Measurements from ENCODE around the gene GHRL. TPM values are rescaled to one million over a fixed set of nuclear protein-coding genes. Genes with fewer than 3 reads are reported as not detected.

The GHRL gene
- polyA plus RNA-seq, 2 of the 4 experiments (the other 2 are of a cell fraction) = not detected

GRCh38 chr3:10317961-10318350, 25.2 kb upstream of the GHRL start (continued):
- TF ChIP-seq, protein P1, sequence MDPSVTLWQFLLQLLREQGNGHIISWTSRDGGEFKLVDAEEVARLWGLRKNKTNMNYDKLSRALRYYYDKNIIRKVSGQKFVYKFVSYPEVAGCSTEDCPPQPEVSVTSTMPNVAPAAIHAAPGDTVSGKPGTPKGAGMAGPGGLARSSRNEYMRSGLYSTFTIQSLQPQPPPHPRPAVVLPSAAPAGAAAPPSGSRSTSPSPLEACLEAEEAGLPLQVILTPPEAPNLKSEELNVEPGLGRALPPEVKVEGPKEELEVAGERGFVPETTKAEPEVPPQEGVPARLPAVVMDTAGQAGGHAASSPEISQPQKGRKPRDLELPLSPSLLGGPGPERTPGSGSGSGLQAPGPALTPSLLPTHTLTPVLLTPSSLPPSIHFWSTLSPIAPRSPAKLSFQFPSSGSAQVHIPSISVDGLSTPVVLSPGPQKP (IDR thresholded peaks at IDR 0.05; ENCODE audit: low read depth, low read length) = no peak
- no peak for TF ChIP-seq ZC3H11A (IDR thresholded peaks at IDR 0.05)
- TF ChIP-seq, protein P2, sequence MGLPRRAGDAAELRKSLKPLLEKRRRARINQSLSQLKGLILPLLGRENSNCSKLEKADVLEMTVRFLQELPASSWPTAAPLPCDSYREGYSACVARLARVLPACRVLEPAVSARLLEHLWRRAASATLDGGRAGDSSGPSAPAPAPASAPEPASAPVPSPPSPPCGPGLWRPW (IDR thresholded peaks at IDR 0.05) = no peak
- no peak for TF ChIP-seq USF2 (IDR thresholded peaks at IDR 0.05)
- TF ChIP-seq PHF8 (IDR thresholded peaks at IDR 0.05; ENCODE audit: borderline replicate concordance, low read depth) = no peak

DNA sequence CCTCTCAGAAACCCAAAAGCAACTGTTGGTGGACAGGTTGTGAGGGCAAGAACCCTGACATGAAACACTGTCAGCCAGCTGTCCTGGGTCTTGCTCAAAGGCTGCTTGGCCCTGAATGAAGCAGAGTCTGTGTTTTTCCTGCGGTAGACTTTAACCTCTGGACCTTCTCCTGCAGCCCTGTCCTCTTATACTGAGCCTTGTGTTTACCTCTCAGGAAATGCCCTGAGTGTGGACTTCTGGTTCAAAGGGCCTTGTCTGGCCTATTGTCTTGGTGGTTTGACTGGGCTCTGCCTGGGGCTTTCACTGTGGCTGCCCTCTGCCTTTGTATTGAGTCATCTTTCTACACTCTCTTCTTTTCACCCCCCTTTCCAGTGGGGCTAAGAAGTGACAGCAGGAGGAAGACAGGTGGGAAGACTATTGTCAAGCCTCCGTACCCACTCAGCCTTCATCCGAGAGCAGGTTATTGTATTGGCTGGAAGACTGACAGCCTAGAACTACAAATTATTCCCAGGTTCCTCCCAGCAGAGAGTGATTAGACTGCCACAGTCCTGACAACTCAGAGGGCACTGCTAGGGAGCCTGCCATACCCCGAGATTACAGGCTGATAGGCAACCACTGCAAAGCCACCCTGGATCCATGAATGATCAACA, 24.7 kb upstream of the GHRL start:
- no peak overlapping the region for H3K27ac ChIP-seq
- POLR2A ChIA-PET = no interaction called here
- H3K4me2 ChIP-seq = no peak overlapping the region
- TF ChIP-seq, protein P1 (IDR thresholded peaks at IDR 0.05; ENCODE audit: low read depth, low read length) = no peak
- TF ChIP-seq BCL3 (IDR thresholded peaks at IDR 0.05) (no peak), ESRRA (IDR thresholded peaks at IDR 0.05; ENCODE audit: borderline replicate concordance, low read length) (no peak), MAZ (IDR thresholded peaks at IDR 0.05; ENCODE audit: borderline replicate concordance, low read depth, low read length) (no peak), RCOR1 (IDR thresholded peaks at IDR 0.05; ENCODE audit: low read depth, low read length) (no peak), TP53 (CRISPR knock-in tag; IDR thresholded peaks at IDR 0.05) (no peak), JUNB (IDR thresholded peaks at IDR 0.05) (no peak), JUN (IDR thresholded peaks at IDR 0.05) (no peak), FOXS1 (CRISPR knock-in tag; IDR thresholded peaks at IDR 0.05) (no peak), RFX5 (IDR thresholded peaks at IDR 0.05) (no peak)
- no peaks in the 10 kb centered on the region for H3K9me3 ChIP-seq
- DNase-seq (ENCODE audit: low read depth in 1 of 2, low spot score in 1 of 2) = no peak
- no peak for FAIRE-seq
- H3K4me1 ChIP-seq = peaks cover 5% of the 10 kb centered on the region; the same call in 2 of the 3 replicates
- H3K4me3 ChIP-seq = no peak overlapping the region
- WGBS (ENCODE audit: missing lambda C conversion rate) = 94% methylated on average over 4 of the region's 4 CpGs
- CTCF ChIA-PET = no interaction called here
- ATAC-seq = no peak

- ATAC-seq (no peak), FAIRE-seq (no peak), DNase-seq (ENCODE audit: low read depth in 1 of 2, low spot score in 1 of 2) (no peak)
- ChIA-PET CTCF (interaction anchor here (3.1 kb wide), 1 partner anchor 12 kb away, joined by 19 read pairs; no protein-coding TSS in a partner anchor), POLR2A (interaction anchor here (0.5 kb wide), 1 partner anchor 370 kb away, joined by 5 read pairs; no protein-coding TSS in a partner anchor)
- no peak overlapping the region for H3K27ac ChIP-seq
- H3K9me3 ChIP-seq = no peaks in the 10 kb centered on the region
- 94% methylated on average over 4 of the region's 4 CpGs for WGBS (ENCODE audit: missing lambda C conversion rate)
- H3K4me3 ChIP-seq = no peak overlapping the region
- TF ChIP-seq TP53 (CRISPR knock-in tag; IDR thresholded peaks at IDR 0.05) (no peak), NFE2L2 (conservative IDR thresholded peaks at IDR 0.05; ENCODE audit: low read length) (no peak), ATOH8 (CRISPR knock-in tag; IDR thresholded peaks at IDR 0.05; ENCODE audit: low read depth) (no peak), ZSCAN20 (CRISPR knock-in tag; IDR thresholded peaks at IDR 0.05) (no peak), SMC3 (IDR thresholded peaks at IDR 0.05) (no peak), PBX3 (IDR thresholded peaks at IDR 0.05) (no peak), POLR2A (IDR thresholded peaks at IDR 0.05; ENCODE audit: low read length) (no peak), CBX8 (IDR thresholded peaks at IDR 0.05) (no peak), MAFK (IDR thresholded peaks at IDR 0.05; ENCODE audit: partially characterized antibody) (no peak), MAX (IDR thresholded peaks at IDR 0.05) (no peak), PHF8 (IDR thresholded peaks at IDR 0.05; ENCODE audit: borderline replicate concordance, low read depth) (no peak), CHD2 (IDR thresholded peaks at IDR 0.05; ENCODE audit: low read length, partially characterized antibody) (no peak), ZC3H11A (IDR thresholded peaks at IDR 0.05) (no peak), CBX2 (IDR thresholded peaks at IDR 0.05; ENCODE audit: borderline replicate concordance, low read depth) (no peak)
- TF ChIP-seq, protein P3, sequence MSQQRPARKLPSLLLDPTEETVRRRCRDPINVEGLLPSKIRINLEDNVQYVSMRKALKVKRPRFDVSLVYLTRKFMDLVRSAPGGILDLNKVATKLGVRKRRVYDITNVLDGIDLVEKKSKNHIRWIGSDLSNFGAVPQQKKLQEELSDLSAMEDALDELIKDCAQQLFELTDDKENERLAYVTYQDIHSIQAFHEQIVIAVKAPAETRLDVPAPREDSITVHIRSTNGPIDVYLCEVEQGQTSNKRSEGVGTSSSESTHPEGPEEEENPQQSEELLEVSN (IDR thresholded peaks at IDR 0.05; ENCODE audit: borderline replicate concordance, low read depth) = no peak
- no peak overlapping the region for H3K4me2 ChIP-seq
- H3K4me1 ChIP-seq = peaks cover 5% of the 10 kb centered on the region; the same call in 2 of the 3 replicates
Measured at GRCh38 chr3:10315771-10316344, 23.1 kb upstream of the GHRL start.
